HG02571 (cell line): Measurements from ENCODE around the gene AHDC1.

Experiments used
- ATAC-seq: cut with Tn5 transposase; IDR thresholded peaks from one replicate; pipeline ENCODE4 v1.9.1; 2021; ENCODE audit warnings: mild to moderate bottlenecking, moderate library complexity; ENCODE audit not compliant: unreplicated experiment

The AHDC1 gene

DNA sequence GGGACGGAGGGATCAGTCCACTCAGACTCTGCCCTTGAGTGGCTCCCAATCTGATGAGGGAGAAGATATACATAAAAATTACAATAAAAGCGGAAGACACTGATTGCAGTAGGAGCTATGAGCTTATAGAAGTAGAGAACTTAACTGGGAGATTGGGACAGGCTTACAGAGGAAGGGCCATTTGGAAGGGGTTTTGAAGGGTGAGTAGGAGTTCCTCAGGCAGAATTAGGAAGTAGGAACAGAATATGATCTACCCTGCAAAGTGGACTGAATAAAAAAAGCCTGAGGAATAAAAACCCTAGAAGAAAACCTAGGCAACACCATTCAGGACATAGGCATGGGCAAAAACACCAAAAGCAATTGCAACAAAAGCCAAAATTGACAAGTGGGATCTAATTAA lies 104.8 kb downstream of the AHDC1 start:
- no peak for ATAC-seq

DNA sequence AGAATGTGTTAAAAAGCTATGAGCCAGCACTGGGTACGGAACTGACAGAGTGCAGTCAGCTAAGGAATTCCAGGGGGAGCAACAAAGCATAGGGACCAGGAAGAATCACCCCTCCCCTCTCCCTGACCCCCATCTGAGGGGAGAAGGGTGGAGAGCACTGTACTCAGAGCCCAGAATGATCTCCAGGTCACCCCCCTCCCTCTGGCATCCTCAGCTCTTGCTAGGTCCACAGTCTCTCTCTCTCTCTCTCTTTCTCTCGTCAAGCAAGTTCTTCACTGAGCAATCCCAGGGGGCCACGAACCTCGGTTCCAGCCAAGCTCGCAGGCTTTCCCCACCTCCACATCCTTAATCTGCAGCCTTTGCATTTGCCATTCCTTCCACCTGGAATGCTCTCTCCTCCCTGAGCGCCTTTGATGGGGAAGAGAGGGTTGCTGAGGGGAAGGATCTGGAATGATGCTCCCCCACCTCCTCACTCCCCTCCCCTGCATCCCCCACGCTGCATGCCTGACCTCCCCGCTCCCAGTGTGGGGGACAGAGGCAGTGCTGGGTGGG lies 107.3 kb downstream of the AHDC1 start:
- ATAC-seq: no peak

GRCh38 chr1:27492796-27493195 lies 111.1 kb downstream of the AHDC1 start:
- ATAC-seq: no peak

GRCh38 chr1:27491748-27492700 lies 111.9 kb downstream of the AHDC1 start:
- no peak for ATAC-seq

- peak; percentile 92 for ATAC-seq
Measured at GRCh38 chr1:27489973-27490741, 113.8 kb downstream of the AHDC1 start, which contains the start of gene WASF2. Gene WASF2, minus strand, starts transcription at chr1:27490167. Its CDS starts 61,277 bp downstream, at chr1:27428890.

DNA sequence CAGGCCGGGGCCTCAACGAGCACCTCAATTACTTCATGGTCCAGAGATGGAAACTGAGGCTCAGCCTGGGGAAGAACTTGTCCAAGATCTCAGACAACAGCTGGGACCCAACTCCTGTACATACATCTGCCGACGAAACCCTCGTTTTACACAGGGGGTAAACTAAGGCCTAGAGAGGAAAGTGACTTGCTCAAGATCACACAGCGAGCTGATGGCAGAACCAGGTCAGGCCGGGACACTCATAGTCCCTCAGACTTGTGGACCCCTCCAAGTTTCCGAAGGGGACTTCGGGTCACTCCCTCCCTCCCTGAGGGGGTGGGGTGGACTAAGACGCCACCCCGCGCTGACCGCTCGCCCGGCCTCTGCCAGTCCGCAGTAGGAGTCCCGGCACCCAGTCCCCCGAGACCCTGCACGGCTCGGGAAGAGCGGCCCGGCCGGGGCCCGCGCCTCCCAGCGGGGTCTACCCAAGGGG lies 114.4 kb downstream of the AHDC1 start:
- peak; percentile 25 for ATAC-seq

DNA sequence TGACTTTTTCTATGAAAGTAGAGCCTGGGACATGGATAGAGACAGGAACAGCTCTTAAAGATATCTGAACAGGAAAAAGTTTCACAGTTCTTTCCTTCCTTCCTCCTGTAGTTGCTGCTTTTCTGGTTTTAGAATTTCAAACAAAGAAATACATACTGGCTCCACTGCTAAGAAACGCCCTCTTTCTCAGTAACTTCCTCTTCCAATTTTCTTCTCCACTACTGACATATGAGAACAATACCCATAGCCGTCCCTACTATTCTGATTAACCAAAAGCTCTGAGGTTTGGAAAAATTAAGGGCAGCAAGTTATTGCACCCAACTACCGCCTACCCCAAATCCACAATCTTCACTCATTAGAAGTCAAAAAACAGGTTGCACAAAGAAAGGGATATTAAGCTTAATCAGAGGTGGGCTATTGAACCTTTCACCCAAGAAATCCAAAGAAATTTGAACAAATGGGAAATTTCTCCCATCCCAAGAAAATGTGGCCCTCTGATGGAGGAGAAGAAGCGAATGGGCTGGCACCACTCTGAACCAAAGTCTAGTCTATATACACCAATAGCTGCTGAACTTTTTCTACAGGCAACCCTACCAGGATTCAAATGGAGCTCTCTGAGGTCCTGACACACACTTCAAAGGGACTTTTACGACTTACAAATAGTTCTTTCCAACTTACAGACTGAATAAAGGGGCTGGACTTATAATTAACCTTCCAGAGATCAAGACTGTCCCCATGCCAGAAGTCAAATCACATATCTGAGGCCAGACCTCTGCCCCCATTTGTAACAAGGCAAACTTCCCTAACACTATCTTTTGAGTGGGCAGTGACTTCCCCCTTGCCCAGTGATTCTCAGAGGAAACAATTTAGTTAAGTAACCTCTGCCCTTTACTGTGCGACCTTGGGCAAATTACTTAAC lies 115.7 kb downstream of the AHDC1 start:
- ATAC-seq: no peak

GRCh38 chr1:27485363-27485762 lies 118.6 kb downstream of the AHDC1 start:
- ATAC-seq: no peak
